Activated CD4-positive, alpha-beta T cell treated with anti-CD3 and anti-CD28 coated beads, Interleukin-10, Interleukin-2, amounts not matched to agents 100 ng/mL and 50 ng/mL, durations not matched to agents 16 hours and 8 hours (primary cell): ENCODE data around the gene TXNDC2.
"Not testable (repeated sequence)": the region's sequence is repeated elsewhere in the genome, so short reads cannot be mapped to it uniquely, and the experiment has no call there.

Experiments used
- DNase-seq: peaks from one replicate; pipeline ENCODE4 v3.0.0-alpha.2; 2020

The TXNDC2 gene

GRCh38 chr18:9885170-9886004 is at the start of gene TXNDC2:
Gene TXNDC2, plus strand, starts transcription at chr18:9885973. Its CDS starts 708 bp downstream, at chr18:9886681.
- no peak for DNase-seq

GRCh38 chr18:9838144-9838877 is 47.5 kb upstream of the TXNDC2 start:
- no peak for DNase-seq

- no peak for DNase-seq
Observed at GRCh38 chr18:9839211-9839610, 46.6 kb upstream of the TXNDC2 start.

- DNase-seq, result no peak
Observed at GRCh38 chr18:9839853-9840252, 45.9 kb upstream of the TXNDC2 start.

GRCh38 chr18:9841752-9842151 is 44.0 kb upstream of the TXNDC2 start:
- no peak for DNase-seq

DNA sequence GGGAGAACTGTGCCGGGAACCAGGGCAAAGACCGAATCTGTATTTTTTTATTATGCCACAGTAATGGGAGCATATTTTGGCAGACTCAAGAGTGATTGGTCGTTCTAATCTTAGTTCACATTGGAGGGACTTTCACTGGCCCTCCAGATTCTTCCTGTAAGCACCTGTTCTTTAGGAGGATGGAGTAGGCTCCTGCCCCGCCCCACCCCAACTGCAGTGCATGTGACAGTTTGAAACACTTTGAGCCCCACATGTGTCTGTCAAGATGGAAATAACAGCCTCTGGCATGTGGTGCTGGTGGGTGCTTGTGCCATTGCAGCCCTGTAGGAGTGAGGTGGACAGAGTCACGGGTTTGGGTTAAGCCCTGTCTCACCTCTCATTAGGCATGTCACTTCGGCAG is 43.3 kb upstream of the TXNDC2 start:
- no peak for DNase-seq

DNA sequence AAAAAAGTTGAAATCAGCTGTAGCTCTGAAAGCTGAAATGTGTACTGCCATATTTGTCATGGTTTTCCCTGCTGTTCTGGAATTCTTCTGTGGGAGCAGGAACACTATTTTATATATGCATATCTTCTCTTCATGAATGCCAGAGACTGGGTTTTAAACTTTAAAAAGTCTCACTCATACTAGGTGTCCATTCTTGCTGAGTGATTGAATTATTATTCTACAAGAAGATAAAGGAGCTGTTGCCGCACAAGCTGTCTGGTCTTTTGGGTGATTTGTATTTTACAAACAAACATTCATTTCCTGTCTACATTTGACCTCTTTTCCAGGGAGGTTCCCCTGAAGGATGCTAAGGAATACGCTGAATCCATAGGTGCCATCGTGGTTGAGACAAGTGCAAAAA is 40.5 kb upstream of the TXNDC2 start:
- DNase-seq, result no peak

GRCh38 chr18:9846162-9846925 is 39.4 kb upstream of the TXNDC2 start:
- DNase-seq, result no peak

DNA sequence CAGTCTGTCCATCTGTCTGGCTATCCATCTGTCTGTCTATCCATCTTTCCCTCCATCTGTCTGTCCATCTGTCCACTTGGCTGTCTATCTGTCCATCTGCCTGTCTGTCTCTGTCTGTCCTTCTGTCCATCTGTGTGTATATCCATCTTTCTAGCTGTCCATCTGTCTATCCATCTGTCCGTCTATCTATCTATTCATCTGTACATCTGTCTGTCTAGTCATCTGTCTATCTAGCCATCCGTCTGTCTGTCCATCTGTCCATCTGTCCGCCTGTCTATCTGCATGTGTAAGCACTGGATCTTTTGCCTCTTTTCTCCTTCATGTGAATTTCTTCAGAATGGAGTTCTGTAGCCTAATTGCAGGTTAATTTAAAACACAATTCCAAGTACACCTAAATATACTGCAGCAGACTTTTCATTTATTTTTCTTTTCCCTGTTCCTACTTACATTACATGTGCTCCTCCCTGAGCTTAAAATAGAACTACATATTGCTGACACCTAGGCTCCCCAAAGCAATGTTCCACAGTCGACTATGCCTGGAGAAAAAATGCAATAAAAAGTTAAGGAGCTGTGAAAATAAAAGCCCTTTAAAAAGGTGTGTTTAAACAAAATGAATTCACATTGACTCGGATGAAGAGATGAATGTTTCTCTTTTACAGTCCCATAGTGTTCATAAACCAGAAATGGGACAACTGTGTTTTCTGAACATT is 37.4 kb upstream of the TXNDC2 start:
- DNase-seq, result no peak

DNA sequence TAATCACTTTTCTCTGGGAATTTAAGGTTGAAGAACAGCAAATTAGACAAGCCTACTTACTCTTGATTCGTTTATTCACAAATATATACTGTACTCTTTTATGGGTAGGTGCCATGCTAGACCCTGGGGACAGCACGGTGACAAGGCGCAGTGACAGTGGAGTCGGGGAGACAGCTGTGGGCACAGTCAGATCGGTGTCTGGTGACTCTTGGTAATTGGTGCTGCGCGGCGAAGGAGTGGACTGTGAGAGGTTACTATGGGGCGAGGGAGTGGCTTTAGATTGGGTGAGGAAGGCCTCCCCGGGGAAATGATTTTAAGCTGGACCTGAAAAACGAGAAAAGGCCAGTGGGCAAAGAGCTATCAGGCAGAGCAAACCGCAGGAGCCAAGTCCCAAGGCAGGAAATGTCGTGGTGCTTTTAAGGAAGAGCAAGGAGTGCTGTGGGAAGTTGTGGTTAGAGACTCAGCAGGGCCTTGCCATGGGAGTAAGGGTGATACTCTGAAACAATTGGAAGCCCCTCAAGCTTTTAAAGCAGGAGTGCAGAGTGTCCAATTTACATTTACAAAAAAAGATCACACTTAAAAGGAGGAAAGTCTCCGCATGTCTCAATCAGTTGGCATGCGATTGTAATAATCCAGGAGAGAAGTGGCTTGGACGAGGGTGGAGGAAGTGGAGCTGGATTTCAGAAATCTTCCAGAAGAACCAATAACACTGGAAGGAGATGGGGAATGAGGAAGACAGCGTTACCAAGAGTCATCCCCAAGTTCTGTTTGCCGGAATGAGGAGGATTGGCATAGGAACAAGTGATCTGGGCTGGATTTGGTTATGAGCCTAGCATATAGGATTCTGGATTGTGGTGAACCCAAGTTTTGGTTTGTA is 36.1 kb upstream of the TXNDC2 start:
- no peak for DNase-seq

GRCh38 chr18:9850309-9850708 is 35.5 kb upstream of the TXNDC2 start:
- DNase-seq, result no peak

GRCh38 chr18:9851511-9851910 is 34.3 kb upstream of the TXNDC2 start:
- DNase-seq, result no peak

DNA sequence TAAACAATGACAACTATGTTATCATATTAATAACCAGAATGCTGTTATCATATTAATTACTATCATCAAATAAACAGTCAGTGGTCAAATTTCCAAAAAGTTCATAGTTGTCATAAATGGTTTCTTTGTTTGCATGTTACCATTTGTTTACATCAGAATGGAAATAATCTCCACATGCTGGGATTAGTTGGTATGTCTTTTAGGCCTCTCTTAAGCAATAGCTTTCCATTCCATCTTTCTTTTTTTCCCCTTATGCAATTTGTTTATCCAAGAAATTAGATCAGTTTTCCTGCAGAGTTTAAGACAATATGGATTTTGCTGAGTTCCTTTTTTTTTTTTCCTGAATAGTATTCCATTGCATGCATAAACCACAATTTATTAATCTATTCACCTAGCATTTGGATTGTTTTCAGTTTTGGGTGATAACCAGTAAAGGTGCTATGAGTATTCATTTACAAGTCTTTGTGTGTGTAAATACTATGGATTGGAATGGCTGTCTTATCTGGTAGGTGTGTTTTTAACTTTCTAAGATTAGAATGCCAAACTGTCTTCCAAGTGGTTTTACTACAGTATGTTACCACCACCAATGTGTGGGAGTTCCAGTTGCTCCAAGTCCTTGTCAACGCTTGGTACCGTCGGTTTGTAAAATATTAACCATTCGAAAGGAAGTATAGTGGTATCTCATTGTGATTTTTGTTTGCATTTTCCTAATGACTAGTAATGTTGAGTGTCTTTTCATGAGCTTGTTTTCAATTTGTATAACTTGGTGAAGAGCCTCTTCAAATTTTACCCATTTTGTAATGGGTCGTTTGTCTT is 33.3 kb upstream of the TXNDC2 start:
- no peak for DNase-seq

DNA sequence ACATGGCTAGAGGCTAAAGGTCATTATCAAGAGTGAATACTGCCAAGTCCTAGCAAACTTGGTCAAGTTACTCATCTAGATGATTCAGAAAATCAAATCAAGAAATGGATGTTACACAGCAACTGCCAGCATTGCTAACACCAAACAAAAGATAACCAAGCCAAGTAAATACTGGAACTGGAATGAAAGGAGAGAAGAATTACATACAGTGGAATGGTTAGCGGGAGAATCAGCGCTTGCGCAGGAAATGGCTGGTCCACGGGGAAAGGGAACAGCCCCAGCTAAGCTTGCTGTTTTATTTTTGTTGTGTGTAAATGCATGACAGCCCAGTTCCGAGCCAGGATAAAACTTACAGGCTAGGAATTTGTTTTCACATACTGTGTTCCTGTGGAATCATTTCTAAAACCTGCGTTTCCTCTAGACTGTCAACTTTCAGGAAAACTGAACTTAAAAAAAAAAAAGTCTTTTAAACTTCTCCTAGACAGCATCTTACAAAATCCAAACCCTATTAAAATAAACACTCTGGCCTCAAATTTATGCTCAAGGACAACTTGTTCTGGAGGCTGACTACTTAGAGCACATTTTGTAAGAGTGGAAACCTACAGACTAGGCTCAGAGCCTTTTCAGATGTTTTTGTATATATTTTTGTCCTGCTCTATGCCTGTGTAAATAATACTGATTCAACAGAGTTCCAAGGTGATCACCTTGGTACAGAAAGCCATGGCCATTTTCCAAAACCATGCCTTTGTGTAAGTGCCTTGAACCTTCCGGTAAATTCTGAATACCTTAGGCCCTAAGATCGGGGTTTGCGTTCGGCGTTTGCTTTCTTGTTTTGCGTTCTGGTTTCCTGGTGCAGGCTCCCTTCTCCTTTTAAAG is 30.7 kb upstream of the TXNDC2 start:
- no peak for DNase-seq

GRCh38 chr18:9855681-9856080 is 30.1 kb upstream of the TXNDC2 start:
- DNase-seq, result no peak

DNA sequence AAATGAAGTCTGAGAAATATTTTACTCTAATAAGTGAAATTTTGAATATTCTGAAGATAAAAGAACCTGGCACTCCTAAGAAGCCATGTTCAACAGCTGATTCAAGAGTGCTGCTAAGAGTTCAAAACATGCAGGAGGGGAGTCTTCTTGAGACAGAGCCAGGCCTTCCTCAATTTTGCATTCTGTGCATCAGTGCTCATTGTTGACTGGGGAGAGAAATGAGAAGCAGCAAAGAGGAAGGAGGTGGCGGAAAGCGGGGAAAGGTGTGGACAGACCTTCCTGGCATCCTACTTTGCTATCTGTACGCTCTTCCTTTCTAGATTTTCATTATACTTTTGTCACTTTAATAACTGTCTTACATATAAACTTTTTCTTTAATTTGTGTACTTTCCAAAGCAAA is 29.7 kb upstream of the TXNDC2 start:
- DNase-seq, result no peak

DNA sequence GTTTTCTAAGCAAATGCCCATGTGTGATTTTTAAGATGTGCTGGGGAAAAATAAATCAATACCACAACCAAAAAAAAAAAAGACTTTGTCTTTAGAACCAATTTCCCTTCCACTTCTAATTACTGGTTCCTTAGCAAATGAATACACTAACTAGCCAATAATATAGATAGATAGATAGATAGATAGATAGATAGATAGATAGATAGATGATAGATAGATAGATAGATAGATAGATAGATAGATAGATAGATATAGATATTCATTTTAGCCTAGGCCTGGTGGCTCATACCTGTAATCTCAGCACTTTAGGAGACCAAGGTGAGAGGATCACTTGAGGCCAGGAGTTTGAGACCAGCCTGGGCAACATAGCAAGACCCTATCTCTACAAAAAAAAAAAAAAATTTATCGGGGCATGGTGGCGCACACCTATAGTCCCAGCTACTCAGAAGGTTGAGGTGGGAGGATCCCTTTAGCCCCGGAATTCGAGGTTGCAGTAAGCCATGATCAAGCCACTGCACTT is 28.2 kb upstream of the TXNDC2 start:
- not testable (repeated sequence) for DNase-seq

DNA sequence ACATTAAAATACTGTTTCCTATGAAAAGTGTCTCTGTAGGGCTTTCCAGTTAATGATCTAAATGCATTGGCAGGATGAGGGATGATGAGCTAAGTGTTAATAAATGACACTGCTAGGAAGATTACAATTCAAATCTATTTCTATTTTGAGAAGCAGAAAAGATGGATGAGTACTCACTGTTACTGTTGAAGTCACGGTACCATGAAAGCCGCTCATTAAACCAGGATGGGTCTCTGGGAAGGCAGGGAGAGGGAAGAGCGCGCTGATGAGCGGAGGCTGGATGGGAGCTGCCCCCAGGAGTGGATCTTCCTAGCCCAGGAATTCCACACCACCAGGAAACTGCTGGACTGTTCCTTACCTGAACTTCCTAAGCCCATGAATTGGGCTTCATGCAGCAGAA is 27.1 kb upstream of the TXNDC2 start:
- DNase-seq, result no peak

- DNase-seq, result no peak
Observed at GRCh38 chr18:9859232-9859631, 26.5 kb upstream of the TXNDC2 start.

- no peak for DNase-seq
Observed at GRCh38 chr18:9860682-9861081, 25.1 kb upstream of the TXNDC2 start.
